ENCODE data around the gene HLA-DQA1. TPM values are rescaled to one million over a fixed set of nuclear protein-coding genes. Genes with fewer than 3 reads are reported as not detected.

HLA-DQA1 gene
- total RNA-seq, 1 experiment from 2014 or later, result not detected

- BruUV-seq (replicated peaks), result no TSS peak
- H3K27ac Mint-ChIP-seq (ENCODE audit: unreplicated experiment), result no peak overlapping the region
These were observed 15.8 kb upstream of the HLA-DQA1 start for GRCh38 chr6:32621372-32621771.

GRCh38 chr6:32622545-32623401 lies 14.4 kb upstream of the HLA-DQA1 start:
- no peak overlapping the region for H3K4me3 ChIP-seq (ENCODE audit: low read depth, low read length)
- H3K27ac Mint-ChIP-seq (ENCODE audit: unreplicated experiment), result no peak overlapping the region
- no peaks in the 10 kb centered on the region for H3K36me3 Mint-ChIP-seq (ENCODE audit: insufficient read depth, unreplicated experiment)
- H3K4me3 Mint-ChIP-seq (ENCODE audit: unreplicated experiment), result no peak overlapping the region
- no peak for DNase-seq
- CTCF ChIA-PET, result interaction anchor here (0.6 to 1.4 kb wide), 3 partner anchors 36 to 427 kb away, joined by 3 read pairs; no protein-coding TSS in a partner anchor
- no peaks in the 10 kb centered on the region for H3K36me3 ChIP-seq (ENCODE audit: control insufficient read depth, insufficient read depth, low read length)
- no peak for TF ChIP-seq CTCF (IDR thresholded peaks at IDR 0.05; ENCODE audit: insufficient read depth in 1 of 2, low read depth in 1 of 2, low read length in 1 of 2, severe bottlenecking in 1 of 2, unreplicated experiment in 1 of 2)
- H3K4me1 Mint-ChIP-seq (ENCODE audit: low read depth, unreplicated experiment), result no peaks in the 10 kb centered on the region
- intact Hi-C loops (cut with micrococcal nuclease; ENCODE audit: unreplicated experiment), result loop anchor here (1.0 kb wide), 1 partner anchor 70 kb away; no protein-coding TSS in a partner anchor
- H3K9me3 ChIP-seq, result no peaks in the 10 kb centered on the region
- H3K9me3 Mint-ChIP-seq (ENCODE audit: unreplicated experiment), result peaks cover 10% of the 10 kb centered on the region
- BruUV-seq (replicated peaks), result no TSS peak
- H3K27me3 Mint-ChIP-seq (ENCODE audit: insufficient read depth, unreplicated experiment), result peaks cover 5% of the 10 kb centered on the region
- POLR2A ChIA-PET, result no interaction called here
- H3K4me1 ChIP-seq, result no peaks in the 10 kb centered on the region
- no peaks in the 10 kb centered on the region for H3K27me3 ChIP-seq (replicated peaks; ENCODE audit: control insufficient read depth, insufficient read depth, low read length)

More at GRCh38 chr6:32621372-32621771, 15.8 kb upstream of the HLA-DQA1 start:
- intact Hi-C loops (cut with micrococcal nuclease; ENCODE audit: unreplicated experiment), result no loop called here
- H3K27me3 Mint-ChIP-seq (ENCODE audit: insufficient read depth, unreplicated experiment), result peaks cover 5% of the 10 kb centered on the region
- H3K4me3 Mint-ChIP-seq (ENCODE audit: unreplicated experiment), result no peak overlapping the region
- H3K9me3 Mint-ChIP-seq (ENCODE audit: unreplicated experiment), result peaks cover 10% of the 10 kb centered on the region
- TF ChIP-seq CTCF (IDR thresholded peaks at IDR 0.05; ENCODE audit: insufficient read depth in 1 of 2, low read depth in 1 of 2, low read length in 1 of 2, severe bottlenecking in 1 of 2, unreplicated experiment in 1 of 2), result no peak
- H3K27me3 ChIP-seq (replicated peaks; ENCODE audit: control insufficient read depth, insufficient read depth, low read length), result no peaks in the 10 kb centered on the region
- H3K9me3 ChIP-seq, result no peaks in the 10 kb centered on the region
- CTCF ChIA-PET, result no interaction called here
- no peaks in the 10 kb centered on the region for H3K4me1 ChIP-seq
- no peaks in the 10 kb centered on the region for H3K36me3 Mint-ChIP-seq (ENCODE audit: insufficient read depth, unreplicated experiment)
- no peak overlapping the region for H3K4me3 ChIP-seq (ENCODE audit: low read depth, low read length)
- H3K36me3 ChIP-seq (ENCODE audit: control insufficient read depth, insufficient read depth, low read length), result no peaks in the 10 kb centered on the region
- DNase-seq, result no peak
- H3K4me1 Mint-ChIP-seq (ENCODE audit: low read depth, unreplicated experiment), result peaks cover 7% of the 10 kb centered on the region
- POLR2A ChIA-PET, result no interaction called here

- Mint-ChIP-seq H3K4me1 (ENCODE audit: low read depth, unreplicated experiment) (no peaks in the 10 kb centered on the region), H3K9me3 (ENCODE audit: unreplicated experiment) (peaks cover under 1% of the 10 kb centered on the region), H3K36me3 (ENCODE audit: insufficient read depth, unreplicated experiment) (no peaks in the 10 kb centered on the region), H3K27ac (ENCODE audit: unreplicated experiment) (no peak overlapping the region), H3K4me3 (ENCODE audit: unreplicated experiment) (no peak overlapping the region), H3K27me3 (ENCODE audit: insufficient read depth, unreplicated experiment) (peaks cover 5% of the 10 kb centered on the region)
- intact Hi-C loops (cut with micrococcal nuclease; ENCODE audit: unreplicated experiment), result no loop called here
- no peak overlapping the region for H3K4me3 ChIP-seq (ENCODE audit: low read depth, low read length)
- H3K4me1 ChIP-seq, result no peaks in the 10 kb centered on the region
- H3K9me3 ChIP-seq, result no peaks in the 10 kb centered on the region
- H3K27me3 ChIP-seq (replicated peaks; ENCODE audit: control insufficient read depth, insufficient read depth, low read length), result no peaks in the 10 kb centered on the region
- H3K36me3 ChIP-seq (ENCODE audit: control insufficient read depth, insufficient read depth, low read length), result no peaks in the 10 kb centered on the region
- DNase-seq, result no peak
- BruUV-seq (replicated peaks), result no TSS peak
- TF ChIP-seq CTCF (IDR thresholded peaks at IDR 0.05; ENCODE audit: insufficient read depth in 1 of 2, low read depth in 1 of 2, low read length in 1 of 2, severe bottlenecking in 1 of 2, unreplicated experiment in 1 of 2), result no peak
- ChIA-PET CTCF (no interaction called here), POLR2A (no interaction called here)
These were observed 13.5 kb upstream of the HLA-DQA1 start for GRCh38 chr6:32623693-32624092.

Data from Caco-2 (cell line).